IMR-90 (cell line): ENCODE data around the gene WDR90. TPM values are rescaled to one million over a fixed set of nuclear protein-coding genes. Genes with fewer than 3 reads are reported as not detected.

Experiments
- ATAC-seq: fragments of 200-7000 bp; cut with Tn5 transposase; 2 replicates; pipeline ENCODE4 v1.9.1; 2020; ENCODE audit warnings: low read depth, mild to moderate bottlenecking, moderate library complexity
- BruUV-seq: library from RNA; stranded (reverse); fragments of 400-500 nt; replicated peaks from 2 replicates; lab custom pipeline; 2021; lab: Mats Ljungman, UMichigan
- CTCF ChIA-PET: fragments of 300-600 bp; formaldehyde crosslinking; extraction: SDS; loops from one replicate; lab custom pipeline; 2021; ENCODE audit warnings: antibody characterized with exemption; lab: Yijun Ruan, JAX
- POLR2A ChIA-PET: fragments of 300-600 bp; sonication (Branson Sonifier 250); formaldehyde crosslinking; loops from one replicate; lab custom pipeline; 2022; ENCODE audit warnings: antibody characterized with exemption; ENCODE audit not compliant: unreplicated experiment; lab: Charles Lee
- DNase-seq: peaks from one replicate; pipeline ENCODE4 v3.0.0; 2013
- H2AFZ ChIP-seq: replicated peaks from 2 replicates; pipeline ENCODE3; 2013; ENCODE audit warnings: low read length, mild to moderate bottlenecking; ENCODE audit not compliant: poor library complexity
- H2AK5ac ChIP-seq: 2 replicates; pipeline ENCODE4 v1.6.1; 2013; ENCODE audit warnings: low read depth, low read length, inconsistent platforms
- H2AK9ac ChIP-seq: replicated peaks from 2 replicates; pipeline ENCODE3; 2013; ENCODE audit warnings: mild to moderate bottlenecking, low read depth, low read length, moderate library complexity; ENCODE audit not compliant: poor library complexity
- H2BK120ac ChIP-seq: 2 replicates; pipeline ENCODE4 v1.6.1; 2013; ENCODE audit warnings: low read depth, low read length, inconsistent platforms
- H2BK15ac ChIP-seq: 3 replicates; pipeline ENCODE4 v1.6.1; 2013; ENCODE audit warnings: low read depth, low read length, inconsistent platforms
- H2BK20ac ChIP-seq: 2 replicates; pipeline ENCODE4 v1.6.1; 2013; ENCODE audit warnings: low read depth, mild to moderate bottlenecking, inconsistent platforms, low read length, moderate library complexity
- H2BK5ac ChIP-seq: 2 replicates; pipeline ENCODE4 v1.6.1; 2013; ENCODE audit warnings: mild to moderate bottlenecking, low read depth, low read length, inconsistent platforms; ENCODE audit not compliant: poor library complexity, severe bottlenecking
- H3K14ac ChIP-seq: replicated peaks from 2 replicates; pipeline ENCODE4 v1.6.1; 2013; ENCODE audit warnings: low read depth, low read length, inconsistent platforms
- H3K18ac ChIP-seq: 2 replicates; pipeline ENCODE4 v1.6.1; 2013; ENCODE audit warnings: low read depth, low read length, control low read depth
- H3K23ac ChIP-seq: 2 replicates; pipeline ENCODE4 v1.6.1; 2013; ENCODE audit warnings: low read depth, low read length, inconsistent platforms
- H3K27ac ChIP-seq: 2 replicates; pipeline ENCODE4 v1.5.1; 2013; ENCODE audit warnings: mild to moderate bottlenecking, control low read depth, low read length; ENCODE audit not compliant: insufficient read depth
- H3K27me3 ChIP-seq: 2 replicates; pipeline ENCODE4 v1.6.1; 2013; ENCODE audit warnings: low read length; ENCODE audit not compliant: control insufficient read depth, insufficient read depth
- H3K36me3 ChIP-seq: 2 replicates; pipeline ENCODE4 v1.6.1; 2013; ENCODE audit warnings: low read length, mixed read lengths; ENCODE audit not compliant: control insufficient read depth, insufficient read depth
- H3K4ac ChIP-seq: 2 replicates; pipeline ENCODE4 v1.6.1; 2013; ENCODE audit warnings: low read depth, low read length, inconsistent platforms
- H3K4me1 ChIP-seq: 2 replicates; pipeline ENCODE4 v1.6.1; 2013; ENCODE audit warnings: low read length, mixed read lengths; ENCODE audit not compliant: control insufficient read depth, insufficient read depth
- H3K4me2 ChIP-seq: 2 replicates; pipeline ENCODE4 v1.6.1; 2013; ENCODE audit warnings: low read depth, mild to moderate bottlenecking, control low read depth, low read length, moderate library complexity
- H3K4me3 ChIP-seq: 2 replicates; pipeline ENCODE4 v1.5.1; 2013; ENCODE audit warnings: low read depth, mild to moderate bottlenecking, control low read depth, low read length, moderate library complexity; ENCODE audit not compliant: insufficient read depth
- H3K56ac ChIP-seq: 2 replicates; pipeline ENCODE4 v1.6.1; 2013; ENCODE audit warnings: low read length, inconsistent platforms; ENCODE audit not compliant: insufficient read depth; ENCODE audit errors: extremely low read depth
- H3K79me1 ChIP-seq, 2 experiments: 2 replicates each; pipeline ENCODE4 v1.6.1; 2013; ENCODE audit warnings: low read length in 2 of 2, inconsistent platforms in 1 of 2, low read depth in 1 of 2
- H3K9ac ChIP-seq: 2 replicates; pipeline ENCODE4 v1.6.1; 2013; ENCODE audit warnings: low read depth, low read length, control low read depth
- H3K9me1 ChIP-seq: 2 replicates; pipeline ENCODE4 v1.6.1; 2013; ENCODE audit warnings: low read length, inconsistent platforms; ENCODE audit not compliant: insufficient read depth
- H3K9me3 ChIP-seq: 2 replicates; pipeline ENCODE4 v1.6.1; 2013; ENCODE audit warnings: low read length; ENCODE audit not compliant: control insufficient read depth, insufficient read depth
- H4K20me1 ChIP-seq: 2 replicates; pipeline ENCODE4 v1.6.1; 2013; ENCODE audit warnings: low read length, inconsistent platforms; ENCODE audit not compliant: insufficient read depth
- H4K5ac ChIP-seq: 2 replicates; pipeline ENCODE4 v1.6.1; 2013; ENCODE audit warnings: mild to moderate bottlenecking, low read depth, low read length, control low read depth
- H4K8ac ChIP-seq, 2 experiments: 2 replicates each; pipeline ENCODE4 v1.6.1; 2013; ENCODE audit warnings: low read depth in 2 of 2, low read length in 2 of 2, control low read depth in 1 of 2, inconsistent platforms in 1 of 2
- H4K91ac ChIP-seq: 2 replicates; pipeline ENCODE4 v1.6.1; 2013; ENCODE audit warnings: low read depth, low read length, inconsistent platforms; ENCODE audit not compliant: insufficient read depth
- BHLHE40 ChIP-seq: fragments of 150-350 bp; IDR thresholded peaks from 2 replicates; pipeline ENCODE4 v1.6.1; 2016; ENCODE audit warnings: mild to moderate bottlenecking, low read depth, low read length
- CEBPB ChIP-seq: IDR thresholded peaks from 2 replicates; pipeline ENCODE4 v1.6.1; 2012; ENCODE audit warnings: low read depth, low read length, improper control_type of control experiment
- CHD1 ChIP-seq: IDR thresholded peaks from 2 replicates; pipeline ENCODE4 v1.6.1; 2012; ENCODE audit warnings: low read depth, low read length, improper control_type of control experiment
- MAFK ChIP-seq: IDR thresholded peaks from 2 replicates; pipeline ENCODE4 v1.6.1; 2012; ENCODE audit warnings: low read depth, low read length, improper control_type of control experiment
- NFE2L2 ChIP-seq: fragments of 150-350 bp; IDR thresholded peaks from 2 replicates; pipeline ENCODE4 v1.6.1; 2016; ENCODE audit warnings: low read depth, mild to moderate bottlenecking, low read length
- POLR2A ChIP-seq: IDR thresholded peaks from 2 replicates; pipeline ENCODE4 v1.6.1; 2012; ENCODE audit warnings: mild to moderate bottlenecking, low read depth, low read length
- RFX5 ChIP-seq: IDR thresholded peaks from 2 replicates; pipeline ENCODE4 v1.8.0; 2012; ENCODE audit warnings: low read depth, mild to moderate bottlenecking, low read length, moderate library complexity
- WGBS, 2 experiments: methylation state at CpG; one replicate each; pipeline versions ENCODE4 v1.1.5 to v1.1.7; 2013; ENCODE audit warnings: missing lambda C conversion rate in 2 of 2; ENCODE audit not compliant: insufficient read length in 1 of 2; ENCODE audit errors: extremely low coverage in 2 of 2; 5-methylcytosine and 5-hydroxymethylcytosine counted together
- dilution Hi-C: fragments of 300-500 bp; cut with HindIII; formaldehyde crosslinking; loops from one replicate; pipeline ENCODE4 v1.14.3; 2018; ENCODE audit warnings: low sequenced_read_pairs; ENCODE audit not compliant: unreplicated experiment
- in situ Hi-C: fragments of 300-500 bp; cut with MboI; formaldehyde crosslinking; loops from 3 replicates; pipeline ENCODE4 v1.14.3; 2019; ENCODE audit warnings: low sequenced_read_pairs, inconsistent platforms, mixed read lengths
- intact Hi-C: fragments of 100-400 bp; cut with micrococcal nuclease; formaldehyde crosslinking; loops from 2 replicates; pipeline ENCODE4 v1.10.0; 2022
- polyA plus RNA-seq, 3 experiments: library from polyadenylated mRNA; depleted of rRNA; stranded (reverse); fragments of >200 nt; gene quantifications; 2 replicates each; pipeline ENCODE4 v1.2.3, GENCODE V29; 2012; ENCODE audit warnings: low replicate concordance in 1 of 3
- total RNA-seq: library from RNA; depleted of rRNA; stranded (reverse); fragments of >200 nt; gene quantifications from 2 replicates; pipeline ENCODE4 v1.2.3, GENCODE V29; 2012
- TF ChIP-seq, protein P1 (sequence below): conservative IDR thresholded peaks from 2 replicates; pipeline ENCODE4 v1.5.1; 2012; ENCODE audit warnings: mild to moderate bottlenecking, low read depth, low read length, improper control_type of control experiment

Gene WDR90
- total and polyA plus RNA-seq, 2 of the 4 experiments (the other 2 are of a cell fraction): 1.4 to 18.7 TPM

DNA sequence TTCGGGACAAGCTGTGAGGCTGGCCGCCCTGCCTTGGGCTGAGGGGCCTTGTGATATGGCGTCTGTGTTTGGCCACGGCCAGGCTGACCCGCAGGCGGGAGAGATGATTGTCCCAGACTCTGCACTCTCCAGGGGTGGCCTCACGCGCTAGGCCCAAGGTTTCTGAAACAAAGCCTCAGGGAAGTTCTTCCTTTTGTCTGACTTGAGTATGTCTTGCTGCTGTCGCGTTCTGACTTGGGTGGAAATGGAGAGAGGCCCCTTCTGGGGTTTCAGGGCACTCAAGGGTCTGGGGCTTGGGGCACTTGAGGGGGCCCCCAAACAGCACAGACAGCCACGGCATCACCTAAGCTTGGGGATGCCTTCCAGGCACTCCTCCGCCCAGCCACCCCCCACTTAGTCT, 61.9 kb downstream of the WDR90 start:
- H4K8ac ChIP-seq: no peak overlapping the region
- H3K27me3 ChIP-seq: peaks cover 21% of the 10 kb centered on the region
- ChIA-PET CTCF (no interaction called here), POLR2A (no interaction called here)
- no peak for DNase-seq
- no peak overlapping the region for H2BK120ac ChIP-seq
- H2BK5ac ChIP-seq: no peak overlapping the region
- H3K4me1 ChIP-seq: peaks cover 11% of the 10 kb centered on the region; the same call in 1 of the 2 replicates
- H3K4me3 ChIP-seq: no peak overlapping the region
- no peaks in the 10 kb centered on the region for H3K9me1 ChIP-seq
- no peak overlapping the region for H3K4me2 ChIP-seq
- H2AK5ac ChIP-seq: no peak overlapping the region; the same call in 1 of the 2 replicates
- no peaks in the 10 kb centered on the region for H3K36me3 ChIP-seq
- dilution Hi-C loops: no loop called here
- H3K9ac ChIP-seq: no peak overlapping the region
- H4K5ac ChIP-seq: no peak overlapping the region
- in situ Hi-C loops: loop anchor here (5.0 to 25.0 kb wide), 2 partner anchors 76 to 351 kb away; partner anchors contain the start of genes CHTF18, RPUSD1 and SSTR5
- H3K4ac ChIP-seq: no peak overlapping the region
- ATAC-seq: no peak
- BruUV-seq: no TSS peak
- no peak for TF ChIP-seq RFX5
- no peak for TF ChIP-seq MAFK
- TF ChIP-seq CEBPB: no peak
- TF ChIP-seq BHLHE40: no peak
- TF ChIP-seq POLR2A: no peak
- no peak for TF ChIP-seq CHD1
- no peak for TF ChIP-seq NFE2L2
- TF ChIP-seq, protein P1, sequence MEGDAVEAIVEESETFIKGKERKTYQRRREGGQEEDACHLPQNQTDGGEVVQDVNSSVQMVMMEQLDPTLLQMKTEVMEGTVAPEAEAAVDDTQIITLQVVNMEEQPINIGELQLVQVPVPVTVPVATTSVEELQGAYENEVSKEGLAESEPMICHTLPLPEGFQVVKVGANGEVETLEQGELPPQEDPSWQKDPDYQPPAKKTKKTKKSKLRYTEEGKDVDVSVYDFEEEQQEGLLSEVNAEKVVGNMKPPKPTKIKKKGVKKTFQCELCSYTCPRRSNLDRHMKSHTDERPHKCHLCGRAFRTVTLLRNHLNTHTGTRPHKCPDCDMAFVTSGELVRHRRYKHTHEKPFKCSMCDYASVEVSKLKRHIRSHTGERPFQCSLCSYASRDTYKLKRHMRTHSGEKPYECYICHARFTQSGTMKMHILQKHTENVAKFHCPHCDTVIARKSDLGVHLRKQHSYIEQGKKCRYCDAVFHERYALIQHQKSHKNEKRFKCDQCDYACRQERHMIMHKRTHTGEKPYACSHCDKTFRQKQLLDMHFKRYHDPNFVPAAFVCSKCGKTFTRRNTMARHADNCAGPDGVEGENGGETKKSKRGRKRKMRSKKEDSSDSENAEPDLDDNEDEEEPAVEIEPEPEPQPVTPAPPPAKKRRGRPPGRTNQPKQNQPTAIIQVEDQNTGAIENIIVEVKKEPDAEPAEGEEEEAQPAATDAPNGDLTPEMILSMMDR: no peak
- H3K56ac ChIP-seq: no peak overlapping the region
- no peak overlapping the region for H3K23ac ChIP-seq
- H4K20me1 ChIP-seq: peaks cover 14% of the 10 kb centered on the region
- peaks cover 0 to 4% of the 10 kb centered on the region in 2 experiments; a peak in 1 of 4 replicates for H3K79me1 ChIP-seq
- no peak overlapping the region for H2AFZ ChIP-seq
- WGBS, 2 experiments: 63% methylated on average over 5 of the region's 12 CpGs; no CpG with 5 or more reads in 1 of the 2 experiments
- H3K27ac ChIP-seq: no peak overlapping the region
- H2BK20ac ChIP-seq: no peak overlapping the region
- H2BK15ac ChIP-seq: no peak overlapping the region
- no peak overlapping the region for H3K14ac ChIP-seq
- no peak overlapping the region for H4K91ac ChIP-seq
- H2AK9ac ChIP-seq: no peak overlapping the region
- intact Hi-C loops: loop anchor here (5.0 kb wide), 1 partner anchor 271 kb away; the partner anchor contains the start of gene SOX8
- no peaks in the 10 kb centered on the region for H3K9me3 ChIP-seq
- H3K18ac ChIP-seq: no peak overlapping the region
